NT2/D1 (cell line): ENCODE results near the gene LCE5A.

Experiments
- SUZ12 ChIP-seq: IDR thresholded peaks from 2 replicates; pipeline ENCODE4 v1.6.1; 2011; ENCODE audit not compliant: insufficient read length, insufficient read depth; ENCODE audit errors: extremely low read depth
- YY1 ChIP-seq: IDR thresholded peaks from 2 replicates; pipeline ENCODE4 v1.6.1; 2011; ENCODE audit not compliant: insufficient read length, insufficient read depth
- ZNF274 ChIP-seq: IDR thresholded peaks from 2 replicates; pipeline ENCODE4 v1.6.1; 2011; ENCODE audit warnings: mild to moderate bottlenecking, low read depth, low read length

GRCh38 chr1:152461544-152461943, 49.1 kb upstream of the LCE5A start:
- TF ChIP-seq YY1 (no peak), ZNF274 (no peak), SUZ12 (no peak)
